GM18907 (cell line): ENCODE data around the gene ZMYND8.
"Not testable (repeated sequence)": the region's sequence is repeated elsewhere in the genome, so short reads cannot be mapped to it uniquely, and the experiment has no call there.

Experiments used
- ATAC-seq: cut with Tn5 transposase; IDR thresholded peaks from one replicate; pipeline ENCODE4 v1.9.1; 2021; ENCODE audit warnings: mild to moderate bottlenecking, moderate library complexity; ENCODE audit not compliant: unreplicated experiment

ZMYND8 gene

DNA sequence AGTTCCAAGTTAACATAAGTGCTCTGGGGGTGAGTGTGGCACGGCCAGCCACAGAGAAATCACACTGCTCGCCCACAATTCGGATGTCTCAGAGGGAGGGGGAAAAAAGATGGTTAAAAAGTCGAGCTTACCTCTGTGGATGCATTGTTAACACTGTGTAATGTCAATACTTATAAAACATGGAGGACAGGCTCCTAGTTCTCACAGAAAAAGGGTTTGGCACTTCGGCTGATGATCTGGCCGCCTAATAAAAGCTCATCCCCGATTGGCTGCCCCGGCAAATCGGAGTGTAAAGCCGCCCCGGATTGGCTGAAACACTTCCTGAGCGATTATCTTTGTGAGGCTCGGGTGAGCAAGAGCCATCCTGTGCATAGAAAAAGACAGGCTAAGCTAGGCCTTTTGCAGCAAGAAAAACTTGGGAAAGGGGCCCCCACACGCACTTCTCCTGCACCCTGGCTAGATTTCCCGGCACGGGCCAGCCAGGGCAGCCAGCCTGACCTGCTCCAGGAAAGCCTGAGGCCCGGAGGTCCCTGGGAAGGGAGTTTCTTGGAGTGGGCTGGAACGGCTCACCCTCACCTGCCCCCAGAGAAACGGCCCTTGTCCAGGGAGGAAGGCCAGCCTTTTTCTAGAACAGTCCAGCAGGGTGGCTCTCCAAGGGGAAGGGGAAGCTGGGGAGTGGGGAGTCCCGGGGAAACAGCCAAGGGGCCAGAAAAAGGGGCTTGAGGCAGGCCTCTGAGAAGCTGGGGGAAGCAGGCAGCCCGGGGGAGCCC is at the start of gene ZMYND8:
ZMYND8 (minus strand) TSS at position 174 of the 770 bp plus-strand sequence; CDS start at position 145, 29 bp downstream.
- ATAC-seq = peak; percentile 45

DNA sequence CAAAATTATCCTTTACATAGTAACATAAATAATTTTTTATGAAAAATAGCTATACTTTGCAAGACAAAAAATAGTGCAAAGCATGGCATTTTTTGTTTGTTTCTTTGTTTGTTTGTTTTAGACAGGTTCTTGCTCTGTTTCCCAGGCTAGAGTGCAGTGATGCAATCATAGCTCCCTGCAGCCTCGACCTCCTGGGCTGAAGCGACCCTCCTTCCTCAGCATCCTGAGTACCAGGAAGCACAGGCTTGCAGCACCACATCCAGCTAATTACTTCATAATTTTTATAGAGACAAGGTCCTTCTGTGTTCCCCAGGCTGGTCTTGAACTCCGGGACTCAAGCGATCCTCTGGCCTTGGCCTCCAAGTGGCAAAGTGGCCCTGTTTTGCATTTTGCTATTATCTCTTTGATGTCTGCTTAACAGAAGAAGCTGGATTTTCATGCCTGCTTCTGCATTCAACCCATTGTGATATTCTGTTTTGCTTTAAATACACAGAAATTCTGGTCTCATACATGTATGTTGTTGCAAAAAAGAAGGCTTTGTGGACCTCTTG is 49.4 kb upstream of the ZMYND8 start:
- ATAC-seq = no peak

DNA sequence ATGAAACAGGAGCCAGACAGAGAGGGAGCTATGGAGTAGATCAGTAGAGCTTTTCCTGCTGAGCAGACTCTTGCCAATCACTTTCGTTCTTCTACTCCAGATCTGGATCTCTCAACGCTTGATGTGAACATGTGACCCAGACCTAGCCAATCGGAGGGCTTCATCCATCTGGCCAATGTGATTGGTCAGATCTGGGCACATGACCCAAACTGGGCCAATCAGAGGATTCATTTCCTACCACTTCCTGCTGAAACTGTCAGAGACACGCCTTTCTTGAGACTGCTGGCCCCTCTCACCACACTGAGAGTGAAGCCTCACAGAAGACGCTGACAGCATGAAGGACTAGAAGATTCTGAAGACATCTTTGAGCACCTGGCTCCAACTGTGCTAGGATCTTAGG is 44.2 kb upstream of the ZMYND8 start:
- ATAC-seq = no peak

DNA sequence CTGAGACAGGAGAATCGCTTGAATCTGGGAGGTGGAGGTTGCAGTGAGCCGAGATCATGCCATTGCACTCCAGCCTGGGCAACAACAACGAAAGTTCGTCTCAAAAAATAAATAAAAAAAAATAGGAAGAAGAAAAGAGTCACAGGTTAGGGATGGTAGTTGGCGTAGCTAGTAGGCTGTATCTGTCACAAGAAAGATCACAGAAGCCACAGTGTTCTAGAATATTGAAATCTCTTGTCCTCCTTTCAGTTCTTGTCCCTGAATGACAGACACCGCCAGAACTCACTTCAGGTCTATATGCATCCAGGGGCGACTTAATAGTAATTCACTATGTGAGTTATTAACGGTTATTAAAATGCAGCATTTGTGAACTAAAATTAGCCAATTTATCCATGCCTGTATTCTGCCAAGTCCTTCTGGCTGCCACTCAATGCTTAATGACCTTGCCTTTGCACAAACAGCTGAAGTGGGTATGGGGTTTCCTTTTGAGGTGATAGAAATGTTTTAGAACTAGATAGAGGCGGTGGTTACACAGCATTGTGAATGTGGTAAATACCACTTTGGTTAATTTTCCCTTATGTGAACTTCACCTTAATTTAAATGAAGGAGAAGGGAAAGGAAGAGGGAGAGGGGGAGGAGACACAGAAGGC is 41.3 kb upstream of the ZMYND8 start:
- no peak for ATAC-seq

DNA sequence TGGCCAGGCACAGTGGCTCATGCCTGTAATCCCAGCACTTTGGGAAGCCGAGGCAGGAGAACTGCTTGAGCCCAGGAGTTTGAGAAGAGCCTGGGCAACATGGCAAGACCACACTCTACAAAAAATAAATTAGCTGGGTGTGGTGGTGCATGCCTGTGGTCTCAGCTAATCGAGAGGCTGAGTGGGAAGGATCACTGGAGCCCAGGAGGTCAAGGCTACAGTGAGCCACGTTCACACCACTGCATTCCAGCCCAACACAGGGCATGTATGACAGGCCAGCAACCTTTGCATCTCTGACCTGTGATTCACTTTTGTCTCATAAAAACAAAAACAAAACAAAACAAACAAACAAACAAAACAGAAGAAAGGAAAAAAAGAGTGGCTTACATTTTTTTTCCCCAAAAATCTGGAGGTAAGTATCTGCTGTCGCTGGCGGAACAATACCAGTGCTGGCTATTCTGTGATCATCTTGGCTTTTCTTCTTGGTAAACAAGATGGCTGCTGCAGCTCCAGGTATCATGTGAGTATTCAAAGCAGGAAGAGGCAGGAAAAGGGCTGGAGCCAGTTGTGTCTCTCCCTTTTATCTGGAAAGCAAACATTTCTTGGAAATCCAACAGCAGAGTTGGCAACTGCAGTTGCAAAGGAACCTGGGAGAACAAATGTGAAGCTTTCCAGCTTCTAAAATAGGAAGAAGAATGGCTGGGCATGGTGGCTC is 40.4 kb upstream of the ZMYND8 start:
- no peak for ATAC-seq

DNA sequence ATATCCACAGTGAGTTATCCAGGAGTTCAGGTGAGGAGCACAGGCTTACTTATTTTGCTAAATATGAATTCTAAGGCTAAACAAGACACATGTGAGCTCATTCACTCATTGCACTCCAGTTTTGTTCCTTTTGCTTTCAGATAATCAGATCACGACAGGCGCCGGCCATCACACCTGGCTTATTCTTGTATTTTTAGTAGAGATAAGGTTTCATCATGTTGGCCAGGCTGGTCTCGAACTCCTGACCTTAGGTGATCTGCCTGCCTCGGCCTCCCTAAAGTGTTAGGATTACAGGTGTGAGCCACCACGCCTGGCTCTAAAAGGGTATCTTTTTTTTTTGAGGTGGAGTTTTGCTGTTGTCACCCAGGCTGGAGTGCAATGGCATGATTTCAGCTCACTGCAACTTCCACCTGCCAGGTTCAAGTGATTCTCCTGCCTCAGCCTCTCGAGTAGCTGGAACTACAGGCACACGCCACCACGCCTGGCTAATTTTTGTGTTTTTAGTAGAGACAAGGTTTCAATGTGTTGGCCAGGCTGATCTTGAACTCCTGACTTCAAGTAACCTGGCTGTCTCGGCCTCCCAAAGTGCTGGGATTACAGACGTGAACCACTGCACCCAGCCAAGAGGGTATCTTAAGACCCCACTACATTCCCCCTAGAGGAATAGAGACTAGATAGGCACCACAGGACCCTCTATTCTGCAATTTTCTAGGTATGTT is 37.5 kb upstream of the ZMYND8 start:
- not testable (repeated sequence) for ATAC-seq

DNA sequence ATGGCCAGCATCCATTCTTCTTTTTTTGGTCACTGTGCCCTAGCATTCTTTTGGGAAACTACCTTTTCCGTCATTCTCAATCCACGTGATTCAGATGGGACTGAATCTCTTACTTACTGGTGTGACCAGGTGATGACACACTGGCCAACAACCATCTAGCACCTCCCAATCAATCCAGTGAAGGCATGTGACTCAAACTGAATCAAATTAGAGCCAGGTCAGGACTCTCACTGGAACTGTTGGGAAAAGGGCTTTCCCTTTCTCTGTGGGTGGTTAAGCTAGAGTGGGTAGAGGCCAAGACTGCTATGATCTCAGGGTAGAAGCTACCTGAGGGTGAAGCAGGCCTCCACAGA is 36.2 kb upstream of the ZMYND8 start:
- ATAC-seq = no peak

DNA sequence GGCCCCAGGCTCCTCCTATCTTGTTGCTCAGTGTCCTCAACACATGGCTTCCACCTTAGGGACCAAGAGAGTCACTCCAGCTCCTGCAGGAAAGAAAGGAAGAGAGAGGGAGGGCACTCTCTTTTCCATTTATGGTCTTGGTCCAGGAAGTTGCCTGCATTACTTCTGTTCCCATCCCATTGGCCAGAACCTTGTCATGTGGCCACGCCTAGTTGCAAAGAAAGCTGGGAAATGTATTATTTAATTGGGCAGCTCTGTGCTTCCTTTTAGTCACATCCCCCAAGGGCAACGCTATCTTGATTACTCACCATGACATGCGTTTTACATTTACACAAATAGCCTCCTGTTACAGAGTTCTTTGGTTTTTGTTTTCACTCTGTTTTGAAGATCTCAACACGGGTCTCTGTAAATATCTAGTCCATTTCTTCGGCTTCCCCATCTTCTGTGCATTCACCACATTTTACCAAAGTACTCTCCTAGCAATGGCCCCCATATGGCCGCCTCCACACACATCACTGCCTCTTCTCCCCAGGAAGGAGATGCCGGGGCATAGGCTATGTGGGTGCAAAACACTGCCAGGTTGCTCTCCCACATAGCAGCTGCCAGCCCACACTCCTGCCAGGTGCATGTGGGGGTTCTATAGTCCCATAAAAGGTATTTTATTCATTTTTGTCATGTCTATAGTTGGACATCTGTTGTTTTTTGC is 35.7 kb upstream of the ZMYND8 start:
- no peak for ATAC-seq

DNA sequence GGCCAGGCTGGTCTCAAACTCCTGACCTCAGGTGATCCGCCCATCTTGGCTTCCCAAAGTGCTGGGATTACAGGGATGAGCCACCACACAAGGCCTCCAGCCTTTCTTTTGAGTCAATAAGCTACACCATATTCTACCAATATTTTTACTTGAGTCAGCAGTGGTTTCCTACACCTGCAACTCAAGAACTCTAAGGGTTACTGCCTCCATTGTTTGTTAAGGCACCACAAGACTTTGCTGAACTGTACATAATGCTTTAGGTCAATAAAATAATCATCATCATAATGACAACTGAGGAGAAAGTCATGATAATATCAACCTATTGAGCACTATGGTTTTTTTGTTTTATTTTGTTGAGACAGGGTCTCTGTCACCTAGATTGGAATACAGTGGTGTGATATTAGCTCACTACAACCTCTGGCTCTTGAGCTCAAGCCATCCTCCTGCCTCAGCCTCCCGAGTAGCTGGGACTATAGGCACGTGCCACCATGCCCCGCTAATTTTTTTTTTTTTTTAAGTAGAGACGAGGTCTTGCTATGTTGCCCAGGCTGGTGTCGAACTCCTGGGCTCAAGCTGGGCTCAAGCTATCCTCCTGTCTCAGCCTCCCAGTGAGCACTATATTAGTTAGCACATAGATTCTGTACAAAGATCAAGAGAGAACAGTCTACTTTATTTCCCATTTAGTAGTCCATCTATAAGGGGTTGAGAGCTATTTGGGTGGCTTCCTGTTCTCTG is 34.9 kb upstream of the ZMYND8 start:
- ATAC-seq = no peak

DNA sequence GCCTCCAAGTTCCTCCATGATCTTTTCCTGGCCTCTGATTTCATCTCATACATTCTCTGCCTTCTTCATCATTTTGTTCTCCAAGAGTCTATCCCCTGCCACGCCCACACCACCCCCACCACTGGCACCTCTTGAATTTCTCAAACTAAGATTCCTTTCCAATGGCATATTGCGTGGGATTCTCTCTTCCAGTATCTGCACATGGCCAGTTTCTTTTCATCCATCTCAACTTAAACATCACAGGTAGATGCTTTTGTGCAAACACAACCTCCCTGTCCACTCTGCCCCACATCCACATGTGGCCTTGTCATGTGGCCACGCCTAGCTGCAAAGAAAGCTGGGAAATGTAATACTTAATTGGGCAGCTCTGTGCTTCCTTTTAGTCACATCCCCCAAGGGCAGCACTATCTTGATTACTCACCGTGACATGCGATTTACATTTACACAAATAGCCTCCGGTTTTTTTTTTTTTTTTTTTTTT is 33.4 kb upstream of the ZMYND8 start:
- ATAC-seq = no peak

DNA sequence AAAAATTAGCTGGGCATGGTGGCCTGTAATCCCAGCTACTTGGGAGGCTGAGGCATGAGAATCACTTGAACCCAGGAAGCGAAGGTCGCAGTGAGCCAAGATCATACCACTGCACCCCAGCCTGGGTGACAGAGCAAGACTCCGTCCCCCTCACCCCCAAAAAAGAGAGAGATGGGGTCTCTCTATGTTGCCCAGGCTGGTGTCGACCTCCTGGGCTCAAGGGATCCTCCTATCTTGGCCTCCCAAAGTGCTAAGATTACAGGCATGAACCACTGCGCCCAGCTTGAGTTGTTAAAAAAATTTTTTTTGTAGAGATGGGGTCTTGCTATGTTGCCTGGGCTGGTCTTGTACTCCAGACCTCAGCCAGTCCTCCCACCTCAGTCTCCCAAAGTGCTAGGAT is 29.5 kb upstream of the ZMYND8 start:
- not testable (repeated sequence) for ATAC-seq

DNA sequence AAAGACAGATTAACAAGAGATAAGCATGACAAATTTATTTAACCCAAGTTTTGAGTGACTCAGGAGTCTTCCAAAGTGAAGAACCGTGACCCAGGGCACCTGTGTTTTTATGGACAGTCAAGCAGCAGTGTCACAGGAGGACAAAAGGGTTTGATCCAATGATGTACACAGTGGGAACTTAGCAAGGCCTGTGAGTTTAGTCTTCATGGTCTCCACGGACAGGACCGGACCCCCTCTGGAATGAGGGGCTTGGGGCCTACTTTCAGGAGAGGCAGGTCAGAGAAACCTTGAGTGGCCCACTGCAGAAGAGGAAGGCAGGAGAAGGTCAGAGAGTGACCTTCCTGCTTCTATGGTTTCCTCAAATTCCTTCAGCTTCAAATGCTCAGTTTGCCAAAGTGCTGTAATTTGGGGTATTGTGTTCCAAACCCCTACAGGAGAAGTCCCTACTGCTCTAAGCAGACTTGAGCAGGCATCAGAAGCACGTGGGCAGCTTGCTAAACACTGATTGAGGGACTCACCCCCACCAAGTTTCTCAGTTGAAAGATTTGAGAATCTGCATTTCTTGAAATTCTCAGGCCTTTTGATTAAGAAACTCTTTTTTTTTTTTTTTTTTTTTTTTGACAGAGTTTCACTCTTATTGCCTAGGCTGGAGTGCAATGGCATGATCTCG is 26.4 kb upstream of the ZMYND8 start:
- no peak for ATAC-seq

DNA sequence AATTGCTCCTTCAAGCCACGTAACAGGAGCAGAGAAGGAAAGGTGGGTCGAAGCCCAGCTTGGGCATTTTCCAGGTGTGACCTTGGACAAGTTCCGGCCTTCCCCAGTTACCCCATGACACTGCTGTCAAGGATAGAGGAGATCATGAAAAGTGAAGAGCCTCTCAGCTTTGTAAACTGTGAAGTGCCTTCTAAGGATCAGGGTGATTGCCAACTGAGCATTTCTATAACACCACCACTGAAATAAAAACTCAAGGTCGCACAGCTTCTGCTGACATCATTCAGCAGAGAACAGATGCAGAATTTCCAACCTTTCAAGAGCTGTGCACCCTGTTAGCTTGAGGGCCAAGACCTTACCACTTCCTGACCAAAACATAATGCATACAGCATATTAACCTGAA is 24.0 kb upstream of the ZMYND8 start:
- no peak for ATAC-seq

DNA sequence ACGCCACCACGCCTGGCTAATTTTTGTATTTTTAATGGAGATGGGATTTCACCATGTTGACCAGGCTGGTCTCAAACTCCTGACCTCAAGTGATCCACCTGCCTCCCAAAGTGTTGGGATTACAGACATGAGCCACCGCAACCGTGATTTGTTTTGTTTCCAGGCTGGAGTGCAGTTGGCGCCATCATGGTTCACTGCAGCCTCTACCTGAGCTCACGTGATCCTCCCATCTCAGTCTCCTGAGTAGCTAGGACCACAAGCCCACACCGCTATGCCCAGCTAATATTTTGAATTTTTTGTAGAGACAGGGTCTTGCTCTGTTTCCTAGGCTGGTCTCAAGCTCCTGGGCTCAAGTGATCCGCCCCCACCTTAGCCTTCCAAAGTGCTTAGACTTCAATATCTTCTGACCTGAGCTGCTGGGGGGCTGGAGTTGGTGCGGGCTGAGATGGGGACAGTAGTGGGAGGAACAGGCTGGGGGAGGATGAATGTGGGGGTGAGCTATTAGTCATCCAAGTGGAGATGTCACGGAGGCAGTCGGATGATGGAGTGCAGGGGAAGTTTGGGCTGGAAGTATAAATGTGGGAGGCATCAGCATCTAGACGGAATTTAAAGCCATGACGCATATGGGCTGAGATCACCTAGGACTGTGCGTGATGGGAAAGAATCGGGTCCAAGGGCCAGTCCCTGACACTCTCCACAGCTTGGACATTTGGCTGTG is 23.1 kb upstream of the ZMYND8 start:
- ATAC-seq = no peak

DNA sequence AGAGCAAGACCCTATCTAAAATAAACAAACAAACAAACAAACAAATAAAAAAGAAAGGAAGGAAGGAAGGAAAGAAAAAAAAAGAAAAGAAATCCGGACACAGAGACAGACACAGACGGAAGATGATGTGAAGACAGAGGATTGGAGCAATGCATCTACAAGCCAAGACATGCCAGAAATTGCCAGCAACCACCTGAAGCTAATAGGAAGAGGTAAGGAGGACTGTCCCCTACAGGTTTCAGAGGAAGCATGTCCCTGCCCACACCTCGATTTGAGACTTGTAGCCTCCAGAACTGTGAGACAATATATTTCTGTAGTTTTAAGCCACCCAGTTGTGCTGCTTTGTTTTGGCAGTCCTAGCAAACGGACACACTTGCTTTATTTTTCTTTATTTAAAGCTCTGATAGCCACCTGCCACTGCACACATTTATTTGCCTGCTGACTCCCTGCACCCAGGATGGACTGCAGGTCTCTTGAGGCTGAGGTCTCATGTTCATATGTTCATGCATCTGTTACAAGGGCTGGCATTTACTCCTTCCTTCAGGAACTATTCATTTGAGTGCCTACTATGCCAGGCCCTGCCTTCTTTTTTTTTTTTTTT is 20.7 kb upstream of the ZMYND8 start:
- ATAC-seq = no peak

DNA sequence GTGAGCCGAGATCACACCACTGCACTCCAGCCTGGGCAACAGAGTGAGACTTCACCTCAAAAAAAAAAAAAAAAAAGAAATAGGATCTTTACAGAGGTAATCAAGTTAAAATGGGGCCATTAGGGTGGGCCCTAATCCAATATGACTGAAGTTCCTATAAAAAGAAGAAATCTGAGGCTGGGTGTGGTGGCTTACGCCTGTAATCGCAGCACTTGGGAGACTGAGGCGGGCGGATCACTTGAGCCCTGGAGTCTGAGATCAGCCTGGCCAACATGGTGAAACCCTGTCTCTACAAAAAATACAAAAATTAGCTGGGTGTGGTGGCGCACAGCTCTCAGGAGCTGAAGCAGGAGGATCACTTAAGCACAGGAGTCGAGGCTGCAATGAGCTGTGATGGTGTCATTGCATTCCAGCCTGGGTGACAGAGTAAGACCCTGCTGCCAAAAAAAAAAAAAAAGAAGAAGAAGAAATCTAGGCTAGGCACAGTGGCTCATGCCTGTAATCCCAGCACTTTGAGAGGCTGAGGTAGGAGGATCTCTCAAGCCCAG is 19.7 kb upstream of the ZMYND8 start:
- ATAC-seq = not testable (repeated sequence)

DNA sequence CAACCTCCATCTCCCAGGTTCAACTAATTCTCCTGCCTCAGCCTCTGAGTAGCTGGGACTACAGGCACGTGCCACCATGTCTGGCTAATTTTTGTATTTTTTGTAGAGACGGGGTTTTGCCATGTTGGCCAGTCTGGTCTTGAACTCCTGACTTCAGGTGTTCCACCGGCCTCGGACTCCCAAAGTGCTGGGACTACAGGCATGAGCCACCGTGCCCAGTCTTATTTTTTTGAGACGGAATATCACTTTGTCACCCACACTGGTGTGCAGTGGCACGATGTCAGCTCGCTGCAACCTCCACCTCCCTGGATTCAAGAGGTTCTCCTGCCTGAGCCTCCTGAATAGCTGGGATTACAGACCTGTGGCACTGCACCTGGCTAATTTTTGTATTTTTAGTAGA is 17.6 kb upstream of the ZMYND8 start:
- ATAC-seq = not testable (repeated sequence)
